IPS-15b (cell line): ENCODE data around the gene CYP27C1.

ENCODE experiments used
- H3K27me3 ChIP-seq: one replicate; pipeline ENCODE4 v1.6.1; 2013; ENCODE audit warnings: low read length; ENCODE audit not compliant: control insufficient read depth, insufficient read depth
- H3K36me3 ChIP-seq: one replicate; pipeline ENCODE4 v1.6.1; 2013; ENCODE audit warnings: low read length; ENCODE audit not compliant: control insufficient read depth, insufficient read depth
- H3K4me1 ChIP-seq: one replicate; pipeline ENCODE4 v1.6.1; 2013; ENCODE audit warnings: mild to moderate bottlenecking, low read length; ENCODE audit not compliant: control insufficient read depth, insufficient read depth
- H3K4me3 ChIP-seq: one replicate; pipeline ENCODE4 v1.5.1; 2013; ENCODE audit warnings: low read depth, low read length
- H3K9ac ChIP-seq: one replicate; pipeline ENCODE4 v1.6.1; 2013; ENCODE audit warnings: low read depth, mild to moderate bottlenecking, low read length
- H3K9me3 ChIP-seq: one replicate; pipeline ENCODE4 v1.6.1; 2013; ENCODE audit warnings: mild to moderate bottlenecking, low read length; ENCODE audit not compliant: control insufficient read depth, insufficient read depth

Gene CYP27C1

DNA sequence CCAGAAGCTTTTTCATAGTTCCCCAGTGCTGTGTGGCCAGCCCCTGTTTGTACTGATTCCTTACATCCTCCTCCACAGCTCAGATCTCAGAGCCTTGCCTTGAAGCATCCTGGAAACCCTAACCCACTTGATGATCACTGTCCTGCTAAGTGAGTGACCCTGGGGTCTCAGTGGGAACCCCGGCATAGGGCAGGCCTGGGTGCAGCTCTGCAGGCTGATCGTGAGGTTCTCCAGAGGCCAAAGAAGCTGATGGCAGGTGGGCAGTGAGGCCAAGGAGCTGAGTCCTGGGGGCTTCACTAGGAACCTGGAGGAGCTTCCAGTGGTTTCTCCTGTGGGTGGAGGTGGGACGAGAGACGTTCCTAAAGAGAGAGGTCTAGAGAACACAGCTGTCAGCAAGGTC is 65.7 kb downstream of the CYP27C1 start:
- Histone ChIP-seq H3K4me1 (peaks cover 2% of the 10 kb centered on the region), H3K4me3 (no peak overlapping the region), H3K36me3 (no peaks in the 10 kb centered on the region), H3K9me3 (no peaks in the 10 kb centered on the region), H3K9ac (no peak overlapping the region), H3K27me3 (no peaks in the 10 kb centered on the region)

- H3K4me1 ChIP-seq, result peaks cover 2% of the 10 kb centered on the region
- H3K9ac ChIP-seq, result no peak overlapping the region
- H3K9me3 ChIP-seq, result no peaks in the 10 kb centered on the region
- H3K36me3 ChIP-seq, result no peaks in the 10 kb centered on the region
- H3K27me3 ChIP-seq, result no peaks in the 10 kb centered on the region
- no peak overlapping the region for H3K4me3 ChIP-seq
Measured at GRCh38 chr2:127153691-127154158, 66.4 kb downstream of the CYP27C1 start.

GRCh38 chr2:127150996-127151395 is 69.1 kb downstream of the CYP27C1 start:
- no peaks in the 10 kb centered on the region for H3K27me3 ChIP-seq
- no peak overlapping the region for H3K9ac ChIP-seq
- H3K4me1 ChIP-seq, result no peaks in the 10 kb centered on the region
- H3K4me3 ChIP-seq, result no peak overlapping the region
- no peaks in the 10 kb centered on the region for H3K9me3 ChIP-seq
- H3K36me3 ChIP-seq, result no peaks in the 10 kb centered on the region

GRCh38 chr2:127149384-127149783 is 70.7 kb downstream of the CYP27C1 start:
- Histone ChIP-seq H3K27me3 (no peaks in the 10 kb centered on the region), H3K4me1 (no peaks in the 10 kb centered on the region), H3K4me3 (no peak overlapping the region), H3K9me3 (no peaks in the 10 kb centered on the region), H3K36me3 (no peaks in the 10 kb centered on the region), H3K9ac (no peak overlapping the region)

- H3K9ac ChIP-seq, result no peak overlapping the region
- no peaks in the 10 kb centered on the region for H3K36me3 ChIP-seq
- H3K4me3 ChIP-seq, result no peak overlapping the region
- H3K27me3 ChIP-seq, result no peaks in the 10 kb centered on the region
- H3K4me1 ChIP-seq, result no peaks in the 10 kb centered on the region
- no peaks in the 10 kb centered on the region for H3K9me3 ChIP-seq
Measured at GRCh38 chr2:127146820-127147502, 73.1 kb downstream of the CYP27C1 start.

DNA sequence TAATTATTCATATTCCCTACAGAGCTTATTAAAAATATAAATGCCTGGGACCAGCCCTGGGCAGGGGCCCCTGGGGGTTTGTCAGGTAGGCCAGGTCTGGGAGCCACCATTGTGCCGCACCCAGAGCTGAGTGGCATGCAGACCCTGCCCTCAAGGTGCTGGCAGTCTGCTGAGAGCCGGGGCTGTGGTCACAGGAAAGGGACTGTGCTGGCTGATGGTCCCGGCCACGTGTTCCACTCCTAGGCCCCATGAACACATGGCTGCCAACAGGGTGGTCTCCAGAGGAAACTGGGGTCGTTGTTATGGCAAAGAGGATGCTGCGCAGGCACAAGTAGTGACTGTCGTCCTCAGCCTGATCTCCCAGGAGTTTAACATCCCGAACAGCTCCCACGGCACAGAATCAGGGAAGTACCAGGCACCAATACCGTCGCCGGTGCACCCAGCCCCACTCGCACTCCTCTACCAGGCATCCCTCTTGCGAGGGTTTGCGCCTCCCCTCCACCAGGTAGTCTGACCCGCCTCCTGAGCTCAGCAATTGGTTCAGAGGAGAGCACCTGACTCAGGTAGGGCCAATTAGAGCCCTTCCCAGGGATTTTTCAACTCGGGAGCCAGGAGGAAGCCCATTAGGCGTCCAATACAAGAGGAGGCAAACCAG is 73.9 kb downstream of the CYP27C1 start:
- H3K36me3 ChIP-seq, result no peaks in the 10 kb centered on the region
- no peaks in the 10 kb centered on the region for H3K4me1 ChIP-seq
- H3K9ac ChIP-seq, result no peak overlapping the region

GRCh38 chr2:127145280-127145895 is 74.7 kb downstream of the CYP27C1 start:
- Histone ChIP-seq H3K4me1 (no peaks in the 10 kb centered on the region), H3K9me3 (no peaks in the 10 kb centered on the region)

More for the DNA sequence above, 73.9 kb downstream of the CYP27C1 start:
- H3K27me3 ChIP-seq, result no peaks in the 10 kb centered on the region
- no peak overlapping the region for H3K4me3 ChIP-seq
- H3K9me3 ChIP-seq, result no peaks in the 10 kb centered on the region

GRCh38 chr2:127143841-127144782 is 76.0 kb downstream of the CYP27C1 start:
- no peak overlapping the region for H3K9ac ChIP-seq
- no peaks in the 10 kb centered on the region for H3K9me3 ChIP-seq
- H3K4me3 ChIP-seq, result no peak overlapping the region
- H3K27me3 ChIP-seq, result no peaks in the 10 kb centered on the region
- H3K36me3 ChIP-seq, result no peaks in the 10 kb centered on the region
- H3K4me1 ChIP-seq, result no peaks in the 10 kb centered on the region

More at GRCh38 chr2:127145280-127145895, 74.7 kb downstream of the CYP27C1 start:
- H3K9ac ChIP-seq, result no peak overlapping the region
- H3K36me3 ChIP-seq, result no peaks in the 10 kb centered on the region
- no peaks in the 10 kb centered on the region for H3K27me3 ChIP-seq
- no peak overlapping the region for H3K4me3 ChIP-seq

GRCh38 chr2:127142663-127143630 is 77.2 kb downstream of the CYP27C1 start:
- Histone ChIP-seq H3K36me3 (no peaks in the 10 kb centered on the region), H3K9me3 (no peaks in the 10 kb centered on the region), H3K9ac (no peak overlapping the region), H3K27me3 (no peaks in the 10 kb centered on the region), H3K4me3 (no peak overlapping the region), H3K4me1 (no peaks in the 10 kb centered on the region)

DNA sequence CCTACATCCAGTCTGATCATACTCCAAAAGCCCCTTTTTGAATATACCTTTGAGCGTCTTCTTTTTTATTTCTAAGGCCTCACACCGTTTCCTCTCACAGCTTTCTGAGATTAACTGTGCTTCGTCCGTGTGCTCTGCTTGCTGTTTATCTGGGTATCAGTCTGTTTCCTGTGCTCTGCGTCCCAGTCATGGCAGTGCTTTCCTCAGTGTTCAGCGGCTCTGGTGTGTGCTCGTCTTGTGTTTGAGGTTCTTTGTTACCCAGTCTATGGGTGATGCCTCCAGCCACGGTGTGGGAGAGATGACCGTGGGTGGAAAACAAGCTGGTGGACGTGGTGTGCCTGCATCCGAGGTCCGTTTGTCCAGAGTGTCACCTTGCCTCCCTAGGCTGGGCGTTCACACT is 79.6 kb downstream of the CYP27C1 start:
- no peaks in the 10 kb centered on the region for H3K36me3 ChIP-seq
- no peaks in the 10 kb centered on the region for H3K4me1 ChIP-seq
- no peak overlapping the region for H3K9ac ChIP-seq
- no peaks in the 10 kb centered on the region for H3K9me3 ChIP-seq
- no peak overlapping the region for H3K4me3 ChIP-seq
- no peaks in the 10 kb centered on the region for H3K27me3 ChIP-seq
